ENCODE measurements around the gene MYL7.

MYL7 gene

GRCh38 chr7:44149571-44150465 lies 8.7 kb upstream of the MYL7 start:
- DNase-seq, result no peak

GRCh38 chr7:44148961-44149536 lies 7.9 kb upstream of the MYL7 start:
- no peak for DNase-seq

DNA sequence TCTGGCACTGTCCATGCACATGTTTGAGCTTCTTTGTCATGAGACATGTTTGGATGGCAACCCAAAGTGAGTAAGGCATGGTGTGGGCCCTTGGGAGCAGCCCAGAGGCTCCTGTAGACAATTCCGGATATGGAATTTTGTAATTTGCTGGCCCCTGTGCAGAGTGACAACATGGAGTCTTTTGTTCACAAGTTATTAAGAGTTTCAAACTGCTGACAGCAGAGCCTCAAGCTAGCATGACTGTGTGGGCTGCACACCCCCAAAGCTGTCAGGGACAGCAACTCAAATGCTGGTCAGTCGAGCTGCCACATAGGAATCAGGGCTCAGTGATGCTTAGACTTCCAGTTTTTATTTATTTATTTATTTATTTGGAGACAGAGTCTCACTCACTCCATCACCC lies 7.0 kb upstream of the MYL7 start:
- DNase-seq, result no peak

DNA sequence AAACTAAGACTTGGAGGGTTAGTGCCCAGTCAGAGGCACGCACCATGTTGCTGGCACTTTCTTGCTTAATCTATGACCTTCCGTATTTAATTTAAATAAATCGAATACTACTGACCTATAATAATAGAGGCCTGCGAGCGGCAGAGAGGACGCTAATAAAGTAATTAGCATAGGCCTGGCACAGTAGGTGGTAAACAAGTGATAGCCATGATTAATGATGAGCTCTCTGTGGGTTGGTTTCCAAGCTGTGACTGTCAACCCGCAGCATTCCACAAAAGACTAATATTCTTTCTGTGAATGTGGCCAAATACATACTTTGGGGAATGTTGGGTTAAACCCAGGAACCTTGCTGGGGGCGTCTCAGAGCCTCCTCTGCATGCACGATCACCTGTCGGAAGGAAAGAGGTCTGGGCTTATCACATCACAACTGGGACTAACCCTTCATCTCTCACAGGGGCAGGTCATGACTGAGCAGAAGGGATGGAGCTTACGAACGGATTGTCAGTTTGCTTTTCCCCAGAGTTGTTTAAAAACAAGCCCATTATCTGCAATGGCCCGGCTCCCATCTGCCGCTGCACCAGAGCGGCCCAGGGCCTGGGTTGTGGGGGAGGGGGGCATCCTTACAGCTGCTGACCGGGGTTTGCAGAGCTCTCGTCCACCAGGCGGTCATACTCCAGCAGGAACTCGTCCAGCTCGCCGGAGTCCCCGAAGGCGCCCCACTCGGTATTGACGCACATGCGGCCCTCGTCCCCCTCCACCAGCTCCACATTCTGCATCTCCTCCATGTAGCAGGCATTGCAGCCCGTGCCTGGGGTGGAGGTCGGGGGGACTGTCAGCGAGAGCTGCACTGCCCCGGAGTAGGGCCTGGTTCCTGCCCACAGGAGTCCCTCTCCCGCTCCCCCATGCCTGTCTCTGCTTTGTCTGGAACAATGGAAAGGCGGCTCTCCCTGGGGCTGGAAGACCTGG lies 6.2 kb upstream of the MYL7 start:
- DNase-seq, result no peak

GRCh38 chr7:44145969-44146911 lies 5.1 kb upstream of the MYL7 start:
- peak; percentile 73 for DNase-seq

DNA sequence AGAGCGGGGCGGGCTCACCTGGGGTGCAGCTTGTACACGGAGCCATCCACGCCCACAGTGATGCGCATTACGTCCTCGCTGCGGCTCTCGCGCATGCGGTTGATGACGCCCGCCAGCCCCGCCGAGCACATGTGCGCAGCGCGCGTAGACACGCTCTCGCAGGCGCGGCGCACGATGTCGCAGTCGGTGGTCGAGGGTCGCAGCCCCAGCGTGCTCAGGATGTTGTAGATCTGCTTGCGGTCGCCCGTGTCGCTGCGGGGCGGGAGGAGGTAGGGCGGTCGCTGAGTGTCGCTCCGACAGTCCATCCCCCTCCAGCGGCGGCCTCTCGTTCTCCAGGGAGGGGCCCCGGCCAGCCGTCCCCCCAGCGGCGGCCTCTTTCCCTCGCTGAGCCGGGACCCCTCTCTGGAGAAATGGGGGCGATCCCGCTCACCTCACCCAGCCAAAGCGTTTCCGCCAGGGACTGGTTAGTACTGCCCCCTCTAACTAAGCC lies 4.4 kb upstream of the MYL7 start:
- no peak for DNase-seq

DNA sequence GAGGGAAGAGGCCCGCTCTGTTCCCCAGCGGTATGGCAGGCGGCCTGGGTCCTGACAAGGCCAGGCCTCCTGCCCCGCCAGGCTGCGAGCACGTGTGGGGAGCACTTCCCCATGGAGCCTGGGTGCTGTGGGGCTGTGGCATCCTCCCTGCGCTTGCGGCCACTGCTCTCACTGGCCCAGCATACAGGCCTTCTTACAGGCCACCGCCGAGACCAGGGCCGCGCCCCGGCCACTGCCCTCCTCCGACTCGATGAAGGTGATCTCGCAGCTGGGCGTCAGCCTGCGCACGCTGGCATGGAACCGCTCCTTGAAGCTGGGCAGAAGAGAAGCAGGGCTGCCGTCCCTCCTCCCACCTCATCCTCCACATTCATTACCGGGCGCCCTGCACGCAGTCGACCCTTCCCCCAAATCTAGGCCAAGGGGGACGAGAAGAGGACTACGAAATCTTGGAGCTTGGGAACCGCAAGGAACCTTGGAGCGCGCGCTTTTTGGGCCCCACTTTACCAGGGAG lies 3.9 kb upstream of the MYL7 start:
- DNase-seq, result no peak

- no peak for DNase-seq
Observed at GRCh38 chr7:44144426-44144967, 3.4 kb upstream of the MYL7 start.

- no peak for DNase-seq
Observed at GRCh38 chr7:44143646-44144250, 2.6 kb upstream of the MYL7 start.

DNA sequence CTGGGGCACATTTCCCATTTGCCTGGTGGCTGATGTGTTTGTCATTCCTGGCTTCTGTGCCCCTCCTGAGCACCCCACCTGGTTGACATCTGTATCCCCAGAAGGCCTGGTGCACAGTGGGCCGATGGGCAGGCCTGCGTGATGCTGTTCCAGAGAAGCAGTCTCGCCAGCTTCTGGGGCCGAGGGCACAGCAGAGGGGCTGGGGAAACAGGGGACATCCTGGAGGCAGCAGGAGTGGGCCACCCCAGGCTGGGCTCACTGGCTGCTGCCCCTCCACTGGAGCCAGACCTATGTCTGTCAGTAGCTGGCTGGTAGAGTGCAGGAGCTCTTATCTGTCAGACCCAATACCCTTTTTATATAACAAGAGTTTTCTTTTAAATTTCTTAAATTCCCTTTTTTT lies 896 bp upstream of the MYL7 start:
- DNase-seq, result no peak

GRCh38 chr7:44140341-44140740 lies 791 bp downstream of the MYL7 start:
- DNase-seq, result no peak

DNA sequence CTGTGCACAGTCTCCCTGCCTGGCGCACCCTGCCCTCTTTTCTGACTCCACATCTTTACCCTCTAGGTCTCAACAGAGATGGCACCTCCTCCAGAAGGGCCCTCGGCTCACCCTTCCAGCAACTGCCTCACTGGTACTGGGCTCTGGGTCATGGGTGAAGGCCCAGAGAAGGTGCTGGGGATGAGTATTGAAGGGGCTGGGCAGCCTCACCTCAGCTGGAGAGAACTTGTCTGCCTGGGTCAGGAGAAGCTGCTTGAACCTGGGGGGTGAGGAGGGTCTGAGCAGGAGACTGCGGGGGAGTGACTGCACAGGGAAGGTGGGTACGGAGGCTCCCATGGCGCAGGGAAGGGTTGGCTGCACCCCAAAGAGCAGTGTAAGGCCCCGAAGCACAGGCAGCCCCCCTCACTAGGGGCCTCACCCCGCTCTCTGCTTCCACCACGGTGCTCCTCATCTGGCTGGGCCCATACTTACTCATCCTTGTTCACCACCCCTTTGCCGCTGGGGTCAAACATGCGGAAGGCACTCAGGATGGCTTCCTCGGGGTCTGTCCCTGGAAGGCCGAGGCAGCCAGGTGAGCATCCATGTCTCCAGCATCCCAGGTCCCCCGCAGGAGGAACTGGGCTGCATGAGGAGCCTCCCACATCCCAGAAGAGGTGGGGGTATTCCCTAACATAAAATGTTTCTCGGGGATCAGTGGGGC lies 1.7 kb downstream of the MYL7 start:
- DNase-seq, result no peak

GRCh38 chr7:44138698-44139097 lies 2.4 kb downstream of the MYL7 start:
- no peak for DNase-seq

- DNase-seq, result no peak
Observed at GRCh38 chr7:44136731-44137130, 4.4 kb downstream of the MYL7 start.

- DNase-seq, result no peak
Observed at GRCh38 chr7:44134943-44135628, 6.0 kb downstream of the MYL7 start.

DNA sequence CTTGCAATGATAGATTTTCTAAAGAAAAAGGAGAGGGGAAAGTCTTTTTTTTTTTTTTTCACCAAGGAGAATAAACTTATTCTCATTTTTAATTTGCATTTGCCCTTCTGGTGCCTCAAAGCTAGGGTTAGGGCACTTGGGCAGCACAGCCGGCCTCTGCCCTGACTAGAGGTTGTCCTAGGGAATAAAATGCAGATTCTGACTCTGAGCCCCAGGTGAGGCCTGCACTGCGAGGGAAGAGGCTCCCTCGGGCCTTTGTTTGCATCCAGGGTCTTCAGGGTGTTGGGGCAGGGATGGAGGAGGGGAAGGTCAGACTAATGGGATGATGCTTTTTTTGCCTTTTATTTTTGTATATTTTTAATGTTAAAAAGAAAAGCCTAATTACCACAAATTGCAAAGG lies 7.8 kb downstream of the MYL7 start:
- DNase-seq, result no peak

DNA sequence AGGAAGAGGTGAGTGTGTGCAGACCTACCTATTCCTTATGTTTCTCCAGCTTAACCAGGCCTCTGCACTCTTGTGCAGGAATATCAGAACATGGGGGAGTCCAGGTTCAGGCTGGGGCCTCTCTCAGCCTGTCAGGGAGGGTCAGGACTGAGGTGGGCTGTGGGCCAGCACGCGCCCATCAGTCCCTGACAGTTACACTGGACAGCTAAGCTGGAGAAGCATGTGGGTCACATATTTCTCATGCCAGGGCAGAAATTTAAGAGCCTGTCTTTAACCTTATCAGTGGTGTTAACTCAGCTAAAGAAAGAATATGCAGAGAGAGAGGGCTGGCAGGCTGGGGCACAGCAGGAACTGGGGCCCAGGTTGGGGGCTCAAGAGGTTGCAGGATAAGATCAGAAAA lies 9.1 kb downstream of the MYL7 start:
- no peak for DNase-seq

DNA sequence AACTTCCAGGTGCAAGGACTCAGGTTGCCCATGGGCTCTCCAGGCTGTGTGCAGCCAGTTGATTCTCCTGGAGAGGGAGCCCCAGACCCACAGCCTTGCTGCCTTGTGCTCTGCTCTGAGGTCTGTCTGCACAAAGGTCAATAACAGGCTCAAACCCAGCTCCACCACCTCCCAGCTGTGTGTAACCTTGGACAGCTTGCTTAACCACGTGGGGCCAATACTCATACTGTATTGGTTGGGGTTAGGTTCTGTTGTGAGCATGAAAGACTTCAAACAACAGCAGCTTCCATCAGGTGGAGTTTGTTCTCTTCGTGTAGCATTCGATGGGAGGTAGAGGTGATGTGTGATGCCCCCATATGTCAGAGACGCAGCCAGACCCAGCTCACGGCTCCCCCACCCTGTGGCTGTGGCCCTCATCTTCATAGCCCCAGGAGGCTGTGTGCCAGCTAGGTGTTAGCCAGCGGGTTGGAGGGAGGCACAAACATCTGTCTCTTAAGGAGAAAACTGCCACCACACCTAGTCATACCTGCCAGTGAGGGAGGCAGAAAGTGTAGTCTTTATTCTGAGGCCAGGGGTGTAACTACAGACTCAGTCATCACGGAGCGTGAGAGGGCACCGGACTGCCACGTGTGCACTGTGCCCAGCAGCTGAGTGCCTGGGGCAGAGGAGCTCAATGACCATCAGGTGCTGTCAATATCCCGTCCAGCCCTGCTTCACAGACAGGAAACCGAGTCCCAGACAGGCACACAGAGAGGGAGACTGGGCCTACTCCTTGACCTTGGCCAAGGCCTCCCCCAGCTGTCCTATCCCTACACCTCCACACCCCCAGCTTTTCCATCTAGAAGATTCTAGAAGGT lies 9.7 kb downstream of the MYL7 start:
- no peak for DNase-seq
